Measurements from ENCODE around the gene CROCC. TPM values are rescaled to one million over a fixed set of nuclear protein-coding genes. Genes with fewer than 3 reads are reported as not detected.

Gene CROCC
- total RNA-seq, 1 donor, result 8.9 TPM

DNA sequence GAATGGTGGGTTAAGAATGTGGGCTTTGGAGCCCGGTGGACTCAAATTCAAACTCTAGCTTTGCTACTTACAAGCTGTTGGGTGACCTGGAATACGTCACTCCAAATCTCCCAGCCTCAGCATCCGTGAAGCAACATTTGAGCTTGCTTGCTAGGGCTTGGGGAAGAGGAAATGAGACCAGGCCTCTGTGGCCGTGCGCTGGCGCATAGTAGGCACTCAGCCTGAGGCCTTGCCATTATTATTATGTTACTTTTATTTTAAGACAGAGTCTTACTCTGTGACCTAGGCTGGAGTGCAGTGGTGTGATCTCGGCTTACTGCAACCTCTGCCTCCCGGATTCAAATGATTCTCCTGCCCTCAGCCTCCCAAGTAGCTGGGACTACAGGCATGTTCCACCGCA, 70.9 kb downstream of the CROCC start:
- no peak overlapping the region for H3K4me3 ChIP-seq (ENCODE audit: low read depth, low read length)
- DNase-seq (ENCODE audit: low read depth), result no peak
- TF ChIP-seq, protein P1, sequence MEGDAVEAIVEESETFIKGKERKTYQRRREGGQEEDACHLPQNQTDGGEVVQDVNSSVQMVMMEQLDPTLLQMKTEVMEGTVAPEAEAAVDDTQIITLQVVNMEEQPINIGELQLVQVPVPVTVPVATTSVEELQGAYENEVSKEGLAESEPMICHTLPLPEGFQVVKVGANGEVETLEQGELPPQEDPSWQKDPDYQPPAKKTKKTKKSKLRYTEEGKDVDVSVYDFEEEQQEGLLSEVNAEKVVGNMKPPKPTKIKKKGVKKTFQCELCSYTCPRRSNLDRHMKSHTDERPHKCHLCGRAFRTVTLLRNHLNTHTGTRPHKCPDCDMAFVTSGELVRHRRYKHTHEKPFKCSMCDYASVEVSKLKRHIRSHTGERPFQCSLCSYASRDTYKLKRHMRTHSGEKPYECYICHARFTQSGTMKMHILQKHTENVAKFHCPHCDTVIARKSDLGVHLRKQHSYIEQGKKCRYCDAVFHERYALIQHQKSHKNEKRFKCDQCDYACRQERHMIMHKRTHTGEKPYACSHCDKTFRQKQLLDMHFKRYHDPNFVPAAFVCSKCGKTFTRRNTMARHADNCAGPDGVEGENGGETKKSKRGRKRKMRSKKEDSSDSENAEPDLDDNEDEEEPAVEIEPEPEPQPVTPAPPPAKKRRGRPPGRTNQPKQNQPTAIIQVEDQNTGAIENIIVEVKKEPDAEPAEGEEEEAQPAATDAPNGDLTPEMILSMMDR (IDR thresholded peaks at IDR 0.05; ENCODE audit: insufficient read depth, low read length), result no peak

GRCh38 chr1:16993521-16994038, 71.8 kb downstream of the CROCC start:
- DNase-seq (ENCODE audit: low read depth), result no peak
- no peak overlapping the region for H3K4me3 ChIP-seq (ENCODE audit: low read depth, low read length)
- TF ChIP-seq, protein P1 (IDR thresholded peaks at IDR 0.05; ENCODE audit: insufficient read depth, low read length), result no peak

DNA sequence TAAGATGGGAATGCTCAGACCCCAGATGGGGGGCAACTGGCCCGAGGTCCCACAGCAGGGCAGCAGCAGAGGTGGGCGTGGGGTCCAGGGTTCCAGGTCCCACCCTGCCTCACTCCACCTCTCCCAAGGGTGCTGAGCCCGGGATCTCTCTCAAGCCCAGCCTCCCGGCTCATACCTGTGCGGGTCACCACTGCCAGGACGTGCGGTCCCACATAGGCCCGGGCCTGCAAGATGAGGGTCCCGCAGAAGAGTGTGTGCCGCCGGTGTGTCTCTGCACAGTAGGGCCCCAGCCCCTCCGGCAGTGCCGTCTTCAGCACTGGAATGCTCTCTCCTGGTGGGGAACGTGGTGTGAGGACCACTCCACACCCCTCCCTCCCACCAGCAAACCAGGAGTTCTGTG, 75.1 kb downstream of the CROCC start:
- DNase-seq (ENCODE audit: low read depth), result no peak
- TF ChIP-seq, protein P1 (IDR thresholded peaks at IDR 0.05; ENCODE audit: insufficient read depth, low read length), result no peak
- no peak overlapping the region for H3K4me3 ChIP-seq (ENCODE audit: low read depth, low read length)

GRCh38 chr1:16998589-16998988, 76.9 kb downstream of the CROCC start:
- no peak overlapping the region for H3K4me3 ChIP-seq (ENCODE audit: low read depth, low read length)
- TF ChIP-seq, protein P1 (IDR thresholded peaks at IDR 0.05; ENCODE audit: insufficient read depth, low read length), result no peak
- DNase-seq (ENCODE audit: low read depth), result peak; percentile 41

DNA sequence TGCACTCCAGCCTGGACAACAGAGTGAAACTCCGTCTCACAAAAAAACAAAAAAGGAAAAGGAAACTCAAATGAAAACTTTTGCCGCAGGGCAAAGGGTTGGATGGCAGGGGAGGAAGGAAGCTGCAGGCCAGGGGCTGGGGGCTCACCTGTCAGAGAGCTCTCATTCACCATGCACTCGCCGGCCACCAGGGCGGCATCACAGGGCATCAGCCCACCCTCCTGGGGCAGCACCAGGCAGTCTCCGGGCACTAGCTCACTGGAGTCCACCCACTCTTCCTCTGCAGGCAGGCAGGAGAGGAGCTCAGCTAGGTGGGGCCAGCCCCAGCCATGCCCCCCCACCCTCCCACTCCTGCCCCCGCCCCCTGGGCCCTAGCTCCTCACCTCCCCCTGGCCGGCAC, 78.1 kb downstream of the CROCC start:
- H3K4me3 ChIP-seq (ENCODE audit: low read depth, low read length), result no peak overlapping the region
- no peak for DNase-seq (ENCODE audit: low read depth)
- TF ChIP-seq, protein P1 (IDR thresholded peaks at IDR 0.05; ENCODE audit: insufficient read depth, low read length), result peak; percentile 5

- no peak for DNase-seq (ENCODE audit: low read depth)
- no peak overlapping the region for H3K4me3 ChIP-seq (ENCODE audit: low read depth, low read length)
- TF ChIP-seq, protein P1 (IDR thresholded peaks at IDR 0.05; ENCODE audit: insufficient read depth, low read length), result no peak
Observed at GRCh38 chr1:17001760-17002523, 80.2 kb downstream of the CROCC start.

Measured in fibroblast of the aortic adventitia (primary cell).